ENCODE data around the gene CACNG3.
A peak's percentile ranks its signal among the peaks of the same experiment; 100 is the strongest.
"Not testable (repeated sequence)": the region's sequence is repeated elsewhere in the genome, so short reads cannot be mapped to it uniquely, and the experiment has no call there.

The CACNG3 gene

DNA sequence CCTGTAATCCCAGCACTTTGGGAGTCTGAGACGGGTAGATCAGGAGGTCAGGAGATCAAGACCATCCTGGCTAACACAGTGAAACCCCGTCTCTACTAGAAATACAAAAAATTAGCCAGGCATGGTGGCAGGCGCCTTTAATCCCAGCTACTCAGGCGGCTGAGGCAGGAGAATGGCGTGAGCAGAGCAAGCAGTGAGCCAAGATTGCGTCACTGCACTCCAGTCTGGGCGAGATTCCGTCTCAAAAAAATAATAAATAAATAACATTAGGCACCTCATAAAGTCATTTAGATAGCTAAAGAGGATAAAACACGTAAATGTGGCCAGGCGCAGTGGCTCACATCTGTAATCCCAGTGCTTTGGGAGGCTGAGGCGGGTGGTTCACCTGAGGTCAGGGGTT lies 87.7 kb downstream of the CACNG3 start:
- H3K9me3 Mint-ChIP-seq; H3K27ac Mint-ChIP-seq; H3K36me3 Mint-ChIP-seq; H3K4me1 Mint-ChIP-seq; ATAC-seq; H3K4me3 Mint-ChIP-seq; DNase-seq (ENCODE audit: low spot score in 2 of 2): not testable (repeated sequence)

DNA sequence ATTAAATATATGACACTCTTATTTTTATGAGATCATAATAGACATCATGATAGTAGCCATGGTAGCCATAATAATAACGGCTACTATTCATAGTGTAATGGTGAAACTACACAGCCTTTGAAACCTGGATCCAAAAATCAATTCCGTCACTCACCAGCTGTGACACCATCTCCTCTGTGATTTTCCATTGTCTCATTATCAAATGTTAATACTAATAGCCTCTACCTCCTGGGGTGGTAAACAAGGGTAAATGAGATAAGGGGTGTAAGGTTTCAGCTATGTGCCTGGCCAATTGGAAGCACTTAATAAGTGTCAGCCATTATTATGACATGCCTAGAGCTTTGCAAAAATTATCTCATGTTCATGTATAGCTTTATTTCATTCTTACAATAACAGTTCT lies 88.6 kb downstream of the CACNG3 start:
- Mint-ChIP-seq H3K27ac (no peak overlapping the region), H3K9me3 (no peaks in the 10 kb centered on the region), H3K4me3 (no peak overlapping the region), H3K4me1 (peaks cover 6% of the 10 kb centered on the region), H3K36me3 (no peaks in the 10 kb centered on the region)
- ATAC-seq (no peak), DNase-seq (ENCODE audit: low spot score in 2 of 2) (no peak)

DNA sequence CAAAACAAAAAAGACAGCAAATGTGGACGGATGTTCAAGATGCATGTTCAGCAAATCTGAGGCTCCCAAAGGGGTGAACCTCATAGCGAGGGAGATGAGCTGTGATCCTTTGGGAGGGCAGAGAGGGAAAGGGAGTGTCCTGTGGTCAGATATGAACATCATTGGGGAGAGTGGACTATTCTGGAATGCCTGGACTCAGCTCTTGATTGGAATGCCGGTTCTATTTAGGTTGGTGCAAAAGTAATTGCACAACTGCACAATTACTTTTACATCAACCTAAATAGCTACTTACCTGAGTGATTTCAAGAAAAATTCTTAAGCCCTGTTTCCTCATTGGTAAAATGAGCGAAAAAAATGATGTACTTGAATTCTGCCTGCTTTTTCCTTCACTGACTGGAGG lies 89.6 kb downstream of the CACNG3 start:
- Mint-ChIP-seq H3K4me3 (no peak overlapping the region), H3K9me3 (no peaks in the 10 kb centered on the region), H3K27ac (no peak overlapping the region), H3K4me1 (peaks cover 6% of the 10 kb centered on the region), H3K36me3 (no peaks in the 10 kb centered on the region)
- DNase-seq (ENCODE audit: low spot score in 2 of 2) (no peak), ATAC-seq (no peak)

DNA sequence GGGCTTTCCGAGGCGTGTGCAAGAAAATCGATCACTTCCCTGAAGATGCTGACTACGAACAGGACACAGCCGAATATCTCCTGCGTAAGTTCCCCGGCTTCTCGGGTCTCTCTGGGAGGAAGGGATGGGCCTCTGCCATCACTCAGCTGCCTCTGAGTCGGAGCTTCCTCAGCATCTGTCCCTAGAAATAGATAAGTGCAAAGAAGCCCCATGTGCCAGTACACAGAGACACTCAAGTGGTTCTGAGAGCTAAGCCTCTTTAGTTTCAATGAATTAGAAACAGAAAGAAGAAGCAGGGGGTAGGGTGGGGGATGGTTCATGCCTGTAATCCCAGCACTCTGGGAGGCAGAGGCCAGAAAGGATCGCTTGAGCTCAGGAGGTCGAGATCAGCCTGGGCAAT lies 90.6 kb downstream of the CACNG3 start:
- ATAC-seq, result no peak

DNA sequence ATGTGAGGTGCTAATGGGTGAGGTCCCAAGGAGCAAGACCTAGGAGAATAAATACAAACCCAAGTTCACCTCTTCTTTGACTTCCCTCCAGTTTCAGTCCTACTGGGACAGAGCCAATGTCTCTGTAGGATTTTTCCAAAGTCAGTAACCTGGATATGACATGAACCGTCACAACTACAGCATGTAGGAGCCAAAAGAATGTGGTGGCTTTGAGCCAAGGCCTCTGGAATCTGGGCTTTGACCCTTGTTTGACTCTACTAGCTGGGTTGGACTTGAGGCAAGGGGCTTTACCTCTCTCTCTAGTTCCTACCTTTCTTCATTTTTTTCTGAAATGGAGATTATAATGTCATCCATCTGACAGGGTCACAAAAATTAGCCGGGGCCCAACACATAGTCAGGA lies 91.4 kb downstream of the CACNG3 start:
- peaks cover 6% of the 10 kb centered on the region for H3K4me1 Mint-ChIP-seq
- H3K9me3 Mint-ChIP-seq, result no peaks in the 10 kb centered on the region
- H3K4me3 Mint-ChIP-seq, result no peak overlapping the region
- ATAC-seq (no peak), DNase-seq (ENCODE audit: low spot score in 2 of 2) (no peak)
- H3K27ac Mint-ChIP-seq, result no peak overlapping the region
- no peaks in the 10 kb centered on the region for H3K36me3 Mint-ChIP-seq

More for the DNA sequence above, 90.6 kb downstream of the CACNG3 start:
- no peak for DNase-seq (ENCODE audit: low spot score in 2 of 2)
- Mint-ChIP-seq H3K36me3 (no peaks in the 10 kb centered on the region), H3K27ac (no peak overlapping the region), H3K9me3 (no peaks in the 10 kb centered on the region), H3K4me3 (no peak overlapping the region), H3K4me1 (peaks cover 6% of the 10 kb centered on the region)

DNA sequence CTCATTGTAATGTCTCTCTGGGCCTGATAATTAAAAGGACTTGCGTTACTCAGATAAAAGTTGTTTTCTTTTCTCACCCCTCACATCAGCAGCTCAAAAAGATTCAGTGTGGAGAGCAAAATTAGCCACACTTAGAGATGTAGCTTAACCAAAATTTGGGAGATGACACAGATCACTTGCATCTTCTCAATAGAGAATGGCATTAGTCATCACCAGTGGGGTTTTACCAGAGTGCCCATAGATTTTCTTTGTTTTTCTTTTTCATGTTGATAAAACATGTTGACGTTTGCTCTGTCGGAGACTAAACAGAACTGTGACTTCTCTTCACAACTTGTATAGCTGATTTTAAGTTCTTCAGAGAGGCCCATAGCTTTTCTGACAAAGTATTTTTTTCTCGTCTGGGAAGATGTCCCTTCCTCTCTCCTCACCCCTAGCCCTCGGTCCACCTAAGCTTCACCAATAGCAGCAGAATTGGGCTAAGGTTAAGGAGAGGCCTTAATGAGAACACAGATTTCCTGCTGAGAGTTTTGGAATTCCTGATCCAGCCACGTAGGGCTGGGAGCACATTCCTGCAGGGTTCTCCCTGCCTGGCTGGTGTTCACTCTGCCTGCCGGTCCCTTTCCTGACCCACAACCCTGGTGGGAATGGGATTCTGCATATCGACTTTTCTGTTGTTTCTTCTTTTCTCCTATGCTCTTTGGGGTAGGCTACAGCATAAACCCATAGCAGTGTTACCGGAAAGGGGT lies 92.6 kb downstream of the CACNG3 start:
- H3K27ac Mint-ChIP-seq, result no peak overlapping the region
- H3K36me3 Mint-ChIP-seq, result no peaks in the 10 kb centered on the region
- DNase-seq (ENCODE audit: low spot score in 2 of 2), result no peak
- peaks cover 6% of the 10 kb centered on the region for H3K4me1 Mint-ChIP-seq
- ATAC-seq, result peak; percentile 63
- H3K9me3 Mint-ChIP-seq, result no peaks in the 10 kb centered on the region
- H3K4me3 Mint-ChIP-seq, result no peak overlapping the region

DNA sequence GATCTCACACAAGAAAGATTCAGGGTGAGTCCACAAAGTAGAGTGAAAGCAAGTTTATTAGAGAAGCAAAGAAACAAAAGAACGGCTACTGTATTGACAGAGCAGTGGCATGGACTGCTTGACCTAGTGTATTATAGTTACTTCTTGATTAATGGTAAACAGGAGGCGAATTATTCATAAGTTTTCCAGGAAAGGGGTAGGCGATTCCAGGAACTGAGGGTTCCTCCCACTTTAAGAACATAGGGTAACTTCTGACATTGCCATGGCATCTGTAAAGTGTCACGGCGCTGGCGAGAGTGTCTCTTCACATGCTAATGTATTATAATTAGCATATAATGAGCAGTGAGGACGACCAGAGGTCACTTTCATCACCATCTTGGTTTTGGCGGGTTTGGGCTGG lies 93.2 kb downstream of the CACNG3 start:
- H3K4me3 Mint-ChIP-seq, result no peak overlapping the region
- no peak overlapping the region for H3K27ac Mint-ChIP-seq
- no peaks in the 10 kb centered on the region for H3K36me3 Mint-ChIP-seq
- no peak for DNase-seq (ENCODE audit: low spot score in 2 of 2)
- H3K9me3 Mint-ChIP-seq, result no peaks in the 10 kb centered on the region
- peaks cover 6% of the 10 kb centered on the region for H3K4me1 Mint-ChIP-seq
- ATAC-seq, result no peak

DNA sequence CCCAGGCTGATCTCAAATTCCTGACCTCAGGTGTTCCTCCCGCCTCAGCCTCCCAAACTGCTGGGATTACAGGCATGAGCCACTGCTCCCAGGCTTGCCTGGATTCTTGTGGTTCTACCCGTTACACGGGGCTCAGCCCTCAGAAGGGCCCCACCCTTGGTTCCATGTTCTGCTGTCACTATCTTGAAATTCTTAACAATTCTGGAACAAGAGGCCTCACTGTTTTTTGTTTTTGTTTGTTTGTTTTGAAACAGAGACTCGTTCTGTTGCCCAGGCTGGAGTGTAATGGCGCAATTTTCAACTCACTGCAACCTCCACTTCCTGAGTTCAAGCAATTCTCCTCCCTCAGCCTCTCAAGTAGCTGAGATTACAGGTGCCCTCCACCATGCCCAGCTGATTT lies 96.6 kb downstream of the CACNG3 start:
- H3K4me3 Mint-ChIP-seq, result no peak overlapping the region
- no peaks in the 10 kb centered on the region for H3K9me3 Mint-ChIP-seq
- DNase-seq (ENCODE audit: low spot score in 2 of 2) (no peak), ATAC-seq (no peak)
- H3K27ac Mint-ChIP-seq, result no peak overlapping the region
- H3K36me3 Mint-ChIP-seq, result no peaks in the 10 kb centered on the region
- no peaks in the 10 kb centered on the region for H3K4me1 Mint-ChIP-seq

DNA sequence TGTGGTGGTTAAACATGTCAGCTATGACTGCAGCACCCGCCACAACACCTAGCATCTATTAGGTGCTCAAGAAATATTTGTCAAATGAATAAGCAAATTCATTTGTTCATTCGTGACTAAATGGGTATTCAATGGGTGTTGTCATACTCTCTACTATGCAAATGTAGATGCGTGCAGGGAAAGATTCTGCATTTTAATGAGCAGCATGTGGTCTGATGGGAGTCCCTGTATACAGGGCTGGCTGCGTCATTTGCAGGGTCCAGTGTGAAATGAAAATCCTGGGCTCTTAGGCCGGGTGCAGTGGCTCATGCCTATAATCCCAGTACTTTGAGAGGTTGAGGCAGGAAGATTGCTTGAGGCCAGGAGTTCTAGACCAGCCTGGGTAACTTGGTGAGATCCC lies 97.5 kb downstream of the CACNG3 start:
- Mint-ChIP-seq H3K4me3 (no peak overlapping the region), H3K27ac (no peak overlapping the region), H3K36me3 (no peaks in the 10 kb centered on the region), H3K9me3 (no peaks in the 10 kb centered on the region), H3K4me1 (no peaks in the 10 kb centered on the region)
- no peak for ATAC-seq
- DNase-seq (ENCODE audit: low spot score in 2 of 2), result no peak

DNA sequence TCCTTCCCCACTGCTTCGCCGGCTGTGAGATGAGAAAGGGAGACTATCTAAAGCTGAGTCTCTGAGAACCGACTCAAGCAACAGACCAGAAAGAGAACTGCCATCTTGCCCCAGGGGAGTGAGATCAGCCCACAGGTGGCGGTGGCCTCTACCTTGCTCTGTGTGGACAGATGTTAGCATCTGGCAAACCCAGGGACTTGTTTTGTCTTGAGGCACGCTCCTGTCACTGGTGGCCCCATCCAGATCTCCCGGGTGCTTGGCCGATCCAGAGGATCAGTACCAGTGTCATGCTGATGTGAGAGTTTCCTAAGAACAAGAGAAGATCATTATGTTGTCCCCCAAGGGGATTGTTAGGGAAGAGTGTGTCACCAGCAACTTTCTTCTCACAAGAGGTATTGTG lies 101.4 kb downstream of the CACNG3 start:
- DNase-seq (ENCODE audit: low spot score in 2 of 2) (no peak), ATAC-seq (no peak)
- H3K9me3 Mint-ChIP-seq, result no peaks in the 10 kb centered on the region
- H3K27ac Mint-ChIP-seq, result no peak overlapping the region
- H3K4me1 Mint-ChIP-seq, result no peaks in the 10 kb centered on the region
- H3K4me3 Mint-ChIP-seq, result no peak overlapping the region
- no peaks in the 10 kb centered on the region for H3K36me3 Mint-ChIP-seq

DNA sequence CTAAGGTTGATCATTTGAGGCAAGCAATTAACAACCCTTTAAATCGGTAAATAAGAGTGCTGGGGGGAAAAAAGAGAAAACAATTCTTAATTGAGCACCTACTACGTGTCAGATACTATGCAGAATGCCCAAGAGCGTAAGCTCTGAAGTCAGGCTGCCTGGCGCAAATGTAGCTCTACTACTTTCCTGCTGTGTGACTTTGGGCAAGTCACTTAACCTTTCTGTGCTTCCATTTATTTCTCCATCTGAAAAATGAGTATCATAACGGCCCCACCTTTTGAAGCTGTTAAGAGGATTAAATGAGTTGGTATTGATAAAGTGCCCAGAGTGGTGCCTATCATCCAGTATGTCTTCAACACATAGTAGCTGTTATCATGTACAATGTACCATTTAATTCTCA lies 102.0 kb downstream of the CACNG3 start:
- Mint-ChIP-seq H3K9me3 (no peaks in the 10 kb centered on the region), H3K4me3 (no peak overlapping the region), H3K27ac (no peak overlapping the region)

DNA sequence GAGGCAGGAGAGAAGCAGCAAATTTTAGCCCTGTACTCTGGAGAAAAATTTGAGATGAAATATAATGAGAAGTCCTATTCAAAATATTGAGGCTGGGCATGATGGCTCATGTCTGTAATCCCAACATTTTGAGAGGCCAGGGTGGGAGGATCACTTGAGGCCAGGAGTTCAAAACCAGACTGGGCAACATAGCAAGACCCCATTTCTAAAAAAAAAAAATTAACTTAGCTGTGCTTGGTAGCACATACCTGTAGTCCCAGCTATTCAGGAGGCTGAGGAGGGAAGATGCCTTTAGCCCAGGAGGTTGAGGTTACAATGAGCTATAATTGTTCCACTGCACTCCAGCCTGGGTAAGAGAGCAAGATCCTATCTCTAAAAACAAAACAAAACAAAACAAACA lies 103.4 kb downstream of the CACNG3 start:
- Mint-ChIP-seq H3K27ac (no peak overlapping the region), H3K36me3 (no peaks in the 10 kb centered on the region), H3K4me1 (no peaks in the 10 kb centered on the region), H3K4me3 (no peak overlapping the region), H3K9me3 (no peaks in the 10 kb centered on the region)
- DNase-seq (ENCODE audit: low spot score in 2 of 2) (no peak), ATAC-seq (no peak)

More for the DNA sequence above, 102.0 kb downstream of the CACNG3 start:
- no peaks in the 10 kb centered on the region for H3K4me1 Mint-ChIP-seq
- no peak for DNase-seq (ENCODE audit: low spot score in 2 of 2)
- no peak for ATAC-seq
- H3K36me3 Mint-ChIP-seq, result no peaks in the 10 kb centered on the region

DNA sequence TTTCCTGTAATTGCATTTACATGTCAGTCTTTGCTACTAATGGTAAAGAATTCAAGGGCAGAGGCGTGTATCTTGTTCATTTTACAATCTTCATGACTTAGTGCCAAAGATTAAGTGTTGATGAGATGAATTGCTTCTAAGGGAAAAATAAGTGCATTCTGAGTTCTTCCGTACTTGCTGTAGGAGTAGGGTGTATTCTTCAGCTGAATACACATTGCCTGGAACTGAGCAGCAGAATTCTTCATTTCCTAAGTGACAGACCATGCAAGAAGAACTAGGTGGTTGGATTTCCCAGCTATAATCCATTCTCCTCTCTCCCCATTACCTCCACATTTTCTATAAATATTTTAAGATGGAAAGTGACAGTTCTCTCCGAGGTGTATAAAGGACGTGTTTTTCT lies 104.8 kb downstream of the CACNG3 start:
- Mint-ChIP-seq H3K27ac (no peak overlapping the region), H3K4me3 (no peak overlapping the region), H3K4me1 (no peaks in the 10 kb centered on the region), H3K36me3 (no peaks in the 10 kb centered on the region), H3K9me3 (no peaks in the 10 kb centered on the region)
- DNase-seq (ENCODE audit: low spot score in 2 of 2) (no peak), ATAC-seq (no peak)

DNA sequence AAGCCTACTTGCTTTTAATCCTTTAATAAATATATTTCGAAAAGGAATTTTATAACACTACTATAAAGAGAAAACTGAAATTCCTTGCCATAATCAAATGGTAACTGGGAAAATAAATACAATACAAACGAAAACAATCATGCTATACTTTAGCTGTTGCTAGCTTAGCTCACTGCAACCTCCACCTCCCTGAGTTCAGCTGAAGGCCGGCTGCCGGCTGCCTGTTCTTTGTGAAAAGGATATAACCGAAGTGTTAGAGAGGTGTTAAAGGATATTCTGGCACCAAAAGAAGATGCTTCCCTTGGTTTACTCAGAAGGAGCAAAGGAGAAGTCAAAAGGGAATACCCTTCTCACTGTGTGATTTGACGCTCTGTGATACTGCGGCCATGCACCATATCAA lies 108.5 kb downstream of the CACNG3 start:
- H3K9me3 Mint-ChIP-seq, result peaks cover 2% of the 10 kb centered on the region
- no peak for DNase-seq (ENCODE audit: low spot score in 2 of 2)
- no peaks in the 10 kb centered on the region for H3K36me3 Mint-ChIP-seq
- ATAC-seq, result no peak
- H3K4me3 Mint-ChIP-seq, result no peak overlapping the region
- H3K4me1 Mint-ChIP-seq, result no peaks in the 10 kb centered on the region
- no peak overlapping the region for H3K27ac Mint-ChIP-seq

DNA sequence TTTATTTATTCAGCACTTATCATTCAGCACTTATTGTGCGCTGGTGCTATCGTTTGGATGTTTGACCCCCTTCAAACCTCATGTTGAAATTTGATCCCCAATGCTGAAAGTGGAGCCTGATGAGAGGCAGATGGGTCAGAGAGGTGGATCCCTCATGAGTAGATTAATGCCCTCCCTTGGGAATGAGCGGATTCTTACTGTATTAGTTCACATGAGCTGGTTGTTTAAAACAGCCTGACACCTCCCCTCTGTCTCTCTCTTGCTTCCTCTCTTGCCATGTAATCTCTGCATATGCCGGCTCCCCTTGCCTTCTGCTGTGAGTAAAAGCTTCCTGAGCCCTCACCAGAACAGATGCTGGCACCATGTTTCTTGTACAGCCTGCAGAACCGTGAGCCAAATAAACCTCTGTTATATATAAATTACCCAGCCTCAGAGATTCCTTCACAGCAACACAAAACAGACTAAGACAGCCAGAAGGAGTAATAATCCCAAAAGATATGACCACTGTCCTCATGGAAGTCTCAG lies 111.1 kb downstream of the CACNG3 start:
- Mint-ChIP-seq H3K4me3 (no peak overlapping the region), H3K27ac (no peak overlapping the region), H3K36me3 (no peaks in the 10 kb centered on the region), H3K9me3 (peaks cover 5% of the 10 kb centered on the region), H3K4me1 (no peaks in the 10 kb centered on the region)
- no peak for ATAC-seq
- DNase-seq (ENCODE audit: low spot score in 2 of 2), result no peak

DNA sequence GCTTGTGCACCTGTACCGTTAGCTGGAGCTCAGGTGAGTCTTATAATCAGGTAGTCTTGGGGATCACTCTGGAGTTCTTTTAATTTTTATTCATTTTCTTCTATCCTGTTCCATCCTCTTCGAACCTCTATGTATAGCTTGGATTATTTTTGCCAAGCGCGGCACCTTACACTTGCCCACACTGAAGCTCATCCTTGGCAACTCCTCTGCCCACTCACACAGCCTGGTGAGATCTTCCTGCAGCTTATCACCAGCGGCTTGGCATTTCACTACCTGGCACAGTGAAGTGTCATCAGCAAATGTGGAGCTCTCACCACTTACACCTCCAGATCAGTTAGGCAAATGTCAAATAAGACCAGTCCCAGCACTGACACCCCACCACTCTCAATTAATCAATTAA lies 116.7 kb downstream of the CACNG3 start:
- Mint-ChIP-seq H3K9me3 (peaks cover 5% of the 10 kb centered on the region), H3K36me3 (no peaks in the 10 kb centered on the region), H3K27ac (no peak overlapping the region), H3K4me3 (no peak overlapping the region), H3K4me1 (no peaks in the 10 kb centered on the region)
- no peak for DNase-seq (ENCODE audit: low spot score in 2 of 2)
- ATAC-seq, result no peak
